Amniotic epithelial cell (primary cell): ENCODE results near the gene GNAS.

Experiments
- DNase-seq: peaks from one replicate; pipeline ENCODE4 v3.0.0-alpha.2; 2010; ENCODE audit warnings: low read depth

GNAS gene

DNA sequence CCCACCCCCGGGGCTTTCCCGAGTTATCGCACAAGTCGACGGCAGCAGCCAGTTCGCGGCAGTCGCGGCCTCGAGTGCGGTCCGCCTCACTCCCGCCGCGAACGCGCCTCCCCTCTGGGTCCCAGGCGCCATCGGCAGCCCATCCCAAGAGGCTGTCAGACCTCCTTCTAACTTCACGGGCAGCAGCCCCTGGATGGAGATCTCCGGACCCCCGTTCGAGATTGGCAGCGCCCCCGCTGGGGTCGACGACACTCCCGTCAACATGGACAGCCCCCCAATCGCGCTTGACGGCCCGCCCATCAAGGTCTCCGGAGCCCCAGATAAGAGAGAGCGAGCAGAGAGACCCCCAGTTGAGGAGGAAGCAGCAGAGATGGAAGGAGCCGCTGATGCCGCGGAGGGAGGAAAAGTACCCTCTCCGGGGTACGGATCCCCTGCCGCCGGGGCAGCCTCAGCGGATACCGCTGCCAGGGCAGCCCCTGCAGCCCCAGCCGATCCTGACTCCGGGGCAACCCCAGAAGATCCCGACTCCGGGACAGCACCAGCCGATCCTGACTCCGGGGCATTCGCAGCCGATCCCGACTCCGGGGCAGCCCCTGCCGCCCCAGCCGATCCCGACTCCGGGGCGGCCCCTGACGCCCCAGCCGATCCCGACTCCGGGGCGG is 1.6 kb downstream of the GNAS start:
- no peak for DNase-seq

GRCh38 chr20:58854638-58855471 is 2.3 kb downstream of the GNAS start:
- DNase-seq = no peak

- DNase-seq = no peak
These were observed 3.2 kb downstream of the GNAS start for GRCh38 chr20:58855506-58856389.

DNA sequence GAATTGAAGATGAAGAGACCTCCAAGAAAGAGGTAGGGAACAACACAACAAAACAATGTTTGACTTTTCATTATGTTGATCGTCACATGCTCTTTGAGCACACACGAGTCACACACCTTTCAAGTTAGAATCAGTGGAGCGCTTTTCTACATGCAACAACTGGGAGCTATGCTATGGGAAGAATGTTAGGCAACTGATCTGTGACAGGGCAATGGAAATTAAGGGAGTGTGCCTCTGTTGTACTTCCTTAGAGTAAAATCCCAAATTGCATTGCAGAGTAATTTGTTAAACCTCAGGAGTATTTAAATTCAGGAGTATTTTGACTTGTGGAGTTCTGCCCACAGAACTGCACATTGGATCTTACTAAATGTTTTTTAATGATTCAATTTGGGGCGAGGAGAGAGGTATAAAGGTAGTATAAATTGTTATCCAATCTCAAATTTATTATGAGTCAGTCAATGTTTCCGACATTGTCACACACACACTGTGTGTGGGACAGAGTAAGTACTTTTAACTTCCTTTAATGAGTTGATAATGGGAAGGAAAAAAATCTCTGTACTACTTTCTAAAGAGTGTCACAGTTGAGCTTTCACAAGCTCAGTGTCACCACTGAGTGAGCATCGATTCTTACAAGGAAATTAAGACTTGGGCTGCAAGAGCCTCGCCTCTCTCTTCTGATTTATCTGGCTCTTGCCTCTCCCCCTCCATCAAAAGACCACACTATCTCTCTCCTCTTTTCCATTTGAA is 10.7 kb downstream of the GNAS start:
- DNase-seq = no peak

DNA sequence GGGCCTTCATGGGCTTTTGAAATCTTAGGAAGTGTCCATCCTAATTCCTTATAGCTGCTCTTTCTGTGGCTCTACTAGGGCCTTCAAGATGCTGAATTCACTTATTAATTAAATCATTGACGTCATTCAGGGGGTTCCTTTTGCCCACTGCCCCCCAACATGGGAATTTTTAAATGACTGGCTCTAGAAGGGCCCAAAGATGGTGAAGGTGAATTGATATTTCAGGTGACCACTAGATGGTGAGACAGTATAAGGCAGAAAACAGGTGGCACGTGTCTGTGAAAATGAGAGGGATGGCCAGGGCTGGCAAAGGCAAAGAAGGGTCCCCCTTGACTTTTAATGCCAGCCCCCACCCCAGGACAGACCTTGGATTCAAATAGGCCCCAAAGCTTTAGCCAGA is 11.8 kb downstream of the GNAS start:
- no peak for DNase-seq

DNA sequence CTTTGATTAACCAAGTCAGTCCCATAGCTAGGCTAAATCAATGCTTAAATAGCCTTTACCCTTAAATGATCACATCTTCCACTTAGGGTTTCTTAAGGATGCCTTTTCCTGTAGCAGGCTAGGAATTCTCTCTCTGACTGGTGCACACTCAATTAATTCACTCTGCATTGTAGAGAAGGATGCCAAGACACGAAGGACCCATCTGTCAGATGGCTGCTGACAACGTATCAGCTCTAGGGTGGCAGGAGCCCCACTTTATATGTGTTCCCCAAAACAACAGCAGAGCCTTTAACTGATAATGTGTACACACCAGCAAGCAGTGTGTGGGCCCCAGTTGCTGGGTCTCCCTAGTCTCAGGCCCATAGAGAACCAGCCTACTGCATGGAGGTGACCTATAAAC is 13.3 kb downstream of the GNAS start:
- no peak for DNase-seq

- DNase-seq = peak; percentile 76
These were observed 14.7 kb downstream of the GNAS start for GRCh38 chr20:58867211-58867610.

DNA sequence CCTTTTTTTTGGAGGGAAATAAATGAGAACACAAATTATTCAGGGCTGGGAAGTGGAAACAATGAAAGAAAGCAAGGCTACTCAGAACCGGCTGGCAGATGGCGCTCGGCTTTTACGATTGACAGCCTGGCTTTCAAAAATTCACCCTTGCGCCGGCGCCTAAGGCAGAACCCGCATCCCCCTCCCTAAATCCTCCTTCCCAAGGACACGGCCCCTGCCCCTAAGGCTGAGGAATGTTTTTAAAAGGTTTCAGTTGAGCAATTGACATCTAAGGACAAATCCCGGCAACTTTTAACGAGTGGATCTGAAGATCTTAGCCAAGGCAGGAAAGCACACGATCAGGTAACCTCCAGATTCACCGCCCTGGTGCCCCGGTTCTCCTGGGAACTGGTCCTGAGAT is 16.3 kb downstream of the GNAS start:
- DNase-seq = no peak

DNA sequence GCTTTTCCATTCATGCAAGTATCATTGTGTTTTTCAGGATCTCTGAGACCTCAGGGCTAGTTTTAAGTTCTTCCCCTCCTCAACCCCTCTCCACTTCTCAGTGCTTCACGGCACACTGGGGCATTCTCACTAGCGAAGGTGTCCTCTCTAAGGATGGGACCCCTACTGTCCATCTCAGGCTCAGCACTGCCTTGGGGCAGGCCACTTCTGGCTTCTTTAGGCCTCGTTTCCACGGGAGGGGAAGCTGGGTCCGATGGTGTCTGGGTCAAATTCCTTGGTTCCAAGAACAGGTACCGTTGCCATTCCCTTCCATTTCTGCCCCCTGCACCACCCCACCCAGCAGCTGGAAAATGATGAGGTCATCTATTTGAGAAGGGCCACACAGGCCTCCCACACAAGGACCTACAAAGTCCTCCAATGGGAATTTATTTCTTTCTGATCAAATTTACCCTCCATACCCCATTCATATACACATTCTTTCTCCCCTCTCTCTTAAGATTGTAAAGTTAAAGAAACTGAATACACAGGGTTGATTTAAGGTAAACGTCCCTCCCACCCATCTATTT is 17.2 kb downstream of the GNAS start:
- no peak for DNase-seq

- DNase-seq = peak; percentile 33
These were observed 17.9 kb downstream of the GNAS start for GRCh38 chr20:58870293-58871014.

DNA sequence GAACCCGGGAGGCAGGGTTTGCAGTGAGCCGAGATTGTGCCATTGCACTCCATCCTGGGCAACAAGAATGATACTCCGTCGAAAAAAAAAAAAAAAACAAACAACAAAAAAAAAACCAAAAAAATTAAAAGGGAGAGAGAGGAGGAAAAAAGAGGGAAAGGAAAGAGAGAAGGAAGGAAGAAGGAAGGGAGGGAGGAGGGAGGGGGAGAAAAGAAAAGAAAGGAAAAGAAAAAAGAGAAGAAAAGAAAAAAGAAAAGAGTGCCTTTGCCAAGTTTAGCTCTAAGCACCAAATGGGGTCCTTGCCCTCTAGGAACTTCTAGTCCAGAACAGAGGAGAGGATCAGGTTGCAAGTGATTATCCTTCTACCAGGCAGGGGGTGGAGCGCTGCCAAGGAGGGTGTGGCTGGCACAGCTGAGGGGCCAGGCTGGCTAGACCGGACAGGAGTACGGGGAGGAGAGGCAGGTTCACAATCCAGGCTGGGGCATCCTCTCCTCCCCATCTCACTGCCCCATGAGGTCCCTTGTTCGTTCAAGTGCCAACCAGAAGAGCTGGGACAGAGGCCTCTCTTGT is 19.1 kb downstream of the GNAS start:
- DNase-seq = no peak

DNA sequence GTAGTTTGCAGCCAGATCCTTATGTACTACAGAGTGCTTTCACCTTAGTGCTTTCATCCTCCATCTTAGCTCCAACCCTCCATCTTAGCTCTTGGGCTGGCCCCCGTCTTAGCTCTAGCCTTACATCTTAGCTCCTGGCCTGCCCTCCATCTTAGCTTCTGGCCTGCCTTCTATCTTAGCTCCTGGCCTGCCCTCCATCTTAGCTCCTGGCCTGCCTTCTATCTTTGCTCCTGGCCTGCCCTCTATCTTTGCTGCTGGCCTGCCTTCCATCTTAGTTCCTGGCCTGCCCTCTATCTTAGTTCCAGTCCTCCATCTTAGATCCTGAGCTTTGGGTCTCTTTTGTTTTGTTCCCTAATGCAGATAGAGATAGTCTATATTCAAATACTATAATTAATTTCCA is 22.0 kb downstream of the GNAS start:
- no peak for DNase-seq

GRCh38 chr20:58875111-58875510 is 22.6 kb downstream of the GNAS start:
- DNase-seq = no peak

DNA sequence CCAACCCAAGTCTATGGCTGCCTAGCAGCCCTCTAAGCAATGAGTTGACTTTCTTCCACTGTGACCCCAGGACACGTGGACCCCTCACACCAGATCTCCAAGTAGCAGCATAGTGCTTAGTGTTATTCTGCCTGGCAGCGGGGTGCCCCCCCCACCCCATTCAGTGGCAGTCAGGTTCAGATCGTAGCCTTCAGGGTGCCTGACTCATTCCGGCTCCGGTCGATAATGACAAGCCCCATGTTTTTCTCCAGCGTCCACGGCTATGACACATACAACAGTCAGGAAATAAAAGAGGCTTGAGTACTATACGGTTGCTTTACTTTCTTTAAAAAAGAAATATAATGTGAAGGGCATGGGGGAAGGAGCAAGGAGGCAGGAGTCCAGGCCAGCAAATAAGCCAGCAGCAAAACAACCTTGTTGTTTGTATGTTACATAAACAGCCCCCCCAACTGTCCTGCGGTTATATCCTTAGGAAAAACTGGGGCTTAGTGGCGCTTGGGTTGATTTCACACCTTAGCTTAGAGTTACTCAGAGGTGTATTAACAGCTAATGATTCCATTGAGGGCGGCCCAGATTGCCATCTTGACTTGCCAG is 23.1 kb downstream of the GNAS start:
- peak; percentile 47 for DNase-seq

DNA sequence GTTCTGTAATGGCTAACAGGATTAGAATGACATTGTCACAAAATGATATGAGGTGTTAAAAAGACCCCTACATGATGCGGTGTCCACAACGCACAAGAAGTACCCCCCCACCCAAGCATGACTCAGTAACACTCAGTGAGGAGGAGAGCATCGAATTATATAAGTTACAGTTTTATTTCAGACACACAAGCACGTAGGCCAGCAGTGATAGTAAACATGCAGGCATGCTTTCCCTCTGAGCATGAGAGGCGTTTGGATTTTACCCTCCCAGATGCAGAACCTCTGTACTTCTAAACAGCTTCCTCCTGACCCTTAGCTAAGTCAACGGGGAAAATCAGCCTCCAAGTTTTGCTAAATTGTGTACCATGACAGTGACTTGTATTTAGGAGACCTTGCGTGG is 23.9 kb downstream of the GNAS start:
- DNase-seq = no peak

GRCh38 chr20:58877050-58877975 is 24.8 kb downstream of the GNAS start:
- no peak for DNase-seq

DNA sequence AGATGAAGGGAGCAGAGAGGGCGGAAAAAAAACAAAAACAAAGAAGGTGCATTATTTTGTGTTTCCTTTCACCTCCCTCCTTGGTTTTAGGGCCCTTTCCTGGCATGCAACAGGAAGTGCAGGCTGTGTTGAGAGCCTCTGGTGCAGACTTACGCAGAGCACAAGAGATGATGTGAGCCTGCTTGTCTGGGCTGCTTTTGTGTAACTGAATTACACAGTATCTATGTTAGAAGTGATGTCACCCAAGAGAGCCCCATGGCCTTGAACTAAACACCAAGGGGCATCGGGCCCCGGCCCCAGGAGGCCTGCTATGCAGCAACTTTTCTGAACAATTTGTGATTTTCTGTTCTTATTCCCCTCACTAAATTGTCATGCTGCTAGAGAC is 25.5 kb downstream of the GNAS start:
- DNase-seq = no peak

DNA sequence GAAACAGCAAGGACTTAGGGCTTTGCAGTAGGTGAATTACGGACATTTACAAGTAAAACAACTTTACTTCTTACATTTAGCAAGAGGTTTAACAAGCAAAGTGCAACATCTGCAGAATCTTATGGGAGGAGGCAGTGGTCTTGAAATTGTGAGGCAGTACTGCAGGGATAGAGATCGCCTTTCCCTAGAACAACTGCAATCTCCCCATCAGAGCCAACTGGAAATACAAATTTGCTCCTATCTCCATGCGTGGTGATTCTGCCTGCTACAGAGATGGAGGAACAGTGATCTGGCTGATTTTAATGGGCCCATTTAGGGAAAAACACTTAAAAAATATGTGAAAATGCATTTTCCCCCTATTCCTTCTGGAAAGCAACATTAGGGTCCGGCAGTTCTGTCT is 25.9 kb downstream of the GNAS start:
- no peak for DNase-seq

- DNase-seq = no peak
These were observed 27.9 kb downstream of the GNAS start for GRCh38 chr20:58880441-58880840.
